H9 (cell line): ENCODE data around the gene MON2. TPM values are rescaled to one million over a fixed set of nuclear protein-coding genes. Genes with fewer than 3 reads are reported as not detected.

Experiments used
- DNase-seq: peaks from one replicate; pipeline ENCODE4 v3.0.0-alpha.2; 2017
- H2AFZ ChIP-seq: one replicate; pipeline ENCODE4 v1.6.1; 2013; ENCODE audit warnings: mild to moderate bottlenecking, low read length, control low read depth, moderate library complexity
- H2AK5ac ChIP-seq: 2 replicates; pipeline ENCODE4 v1.6.1; 2013; ENCODE audit warnings: low read length, control low read depth, mixed read lengths; ENCODE audit not compliant: insufficient read length
- H2BK120ac ChIP-seq: one replicate; pipeline ENCODE4 v1.6.1; 2013; ENCODE audit warnings: low read depth, mild to moderate bottlenecking, low read length, control low read depth, inconsistent platforms; ENCODE audit not compliant: poor library complexity, severe bottlenecking
- H2BK12ac ChIP-seq: 2 replicates; pipeline ENCODE4 v1.6.1; 2013; ENCODE audit warnings: low read length, control low read depth, mixed read lengths, low read depth; ENCODE audit not compliant: insufficient read length
- H2BK15ac ChIP-seq: 2 replicates; pipeline ENCODE4 v1.6.1; 2013; ENCODE audit warnings: low read depth, low read length, control low read depth
- H2BK20ac ChIP-seq: one replicate; pipeline ENCODE4 v1.6.1; 2013; ENCODE audit warnings: low read depth, mild to moderate bottlenecking, low read length, control low read depth, inconsistent platforms; ENCODE audit not compliant: poor library complexity, severe bottlenecking
- H2BK5ac ChIP-seq: 2 replicates; pipeline ENCODE4 v1.6.1; 2013; ENCODE audit warnings: low read length, control low read depth, mixed read lengths; ENCODE audit not compliant: insufficient read length
- H3K14ac ChIP-seq: 2 replicates; pipeline ENCODE4 v1.6.1; 2013; ENCODE audit warnings: low read length, control low read depth; ENCODE audit not compliant: insufficient read depth
- H3K18ac ChIP-seq: 2 replicates; pipeline ENCODE4 v1.6.1; 2013; ENCODE audit warnings: low read depth, mild to moderate bottlenecking, mixed read lengths, low read length, control low read depth; ENCODE audit not compliant: insufficient read length
- H3K23ac ChIP-seq: 2 replicates; pipeline ENCODE4 v1.6.1; 2013; ENCODE audit warnings: low read length, control low read depth, mixed read lengths, low read depth; ENCODE audit not compliant: insufficient read length
- H3K23me2 ChIP-seq: 2 replicates; pipeline ENCODE4 v1.6.1; 2013; ENCODE audit warnings: low read depth, mild to moderate bottlenecking, mixed read lengths, low read length, control low read depth; ENCODE audit not compliant: insufficient read length, poor library complexity, severe bottlenecking
- H3K27ac ChIP-seq: 2 replicates; pipeline ENCODE4 v1.5.1; 2013; ENCODE audit warnings: low read length, control low read depth, mixed read lengths, low read depth; ENCODE audit not compliant: insufficient read length
- H3K27me3 ChIP-seq: 2 replicates; pipeline ENCODE4 v1.6.1; 2013; ENCODE audit warnings: low read length, control low read depth, inconsistent platforms; ENCODE audit not compliant: insufficient read depth
- H3K4ac ChIP-seq: 2 replicates; pipeline ENCODE4 v1.6.1; 2013; ENCODE audit warnings: low read depth, mild to moderate bottlenecking, control low read depth, inconsistent platforms, low read length, moderate library complexity
- H3K4me1 ChIP-seq: 2 replicates; pipeline ENCODE4 v1.6.1; 2013; ENCODE audit warnings: low read length, control low read depth, inconsistent platforms; ENCODE audit not compliant: insufficient read depth
- H3K4me2 ChIP-seq: 2 replicates; pipeline ENCODE4 v1.6.1; 2013; ENCODE audit warnings: low read length, control low read depth, mixed read lengths; ENCODE audit not compliant: insufficient read length, insufficient read depth
- H3K56ac ChIP-seq: 2 replicates; pipeline ENCODE4 v1.6.1; 2013; ENCODE audit warnings: low read depth, mild to moderate bottlenecking, mixed read lengths, low read length, control low read depth; ENCODE audit not compliant: insufficient read length
- H3K79me1 ChIP-seq: 2 replicates; pipeline ENCODE4 v1.6.1; 2013; ENCODE audit warnings: low read depth, mild to moderate bottlenecking, moderate library complexity, low read length, control low read depth, inconsistent platforms; ENCODE audit not compliant: insufficient read depth, poor library complexity, severe bottlenecking
- H3K79me2 ChIP-seq: 2 replicates; pipeline ENCODE4 v1.6.1; 2013; ENCODE audit warnings: low read length, control low read depth, inconsistent platforms; ENCODE audit not compliant: insufficient read depth
- H3K9ac ChIP-seq: 2 replicates; pipeline ENCODE4 v1.6.1; 2013; ENCODE audit warnings: low read length, control low read depth, mixed read lengths; ENCODE audit not compliant: insufficient read length; ENCODE audit errors: extremely low read depth
- H3K9me3 ChIP-seq: one replicate; pipeline ENCODE4 v1.6.1; 2013; ENCODE audit warnings: low read depth, low read length, inconsistent platforms; ENCODE audit not compliant: control insufficient read depth
- H3T11ph ChIP-seq: one replicate; pipeline ENCODE4 v1.6.1; 2013; ENCODE audit warnings: mild to moderate bottlenecking, low read length, control low read depth, inconsistent platforms
- H4K20me1 ChIP-seq: one replicate; pipeline ENCODE4 v1.6.1; 2013; ENCODE audit not compliant: control insufficient read depth, insufficient read length, insufficient read depth
- H4K5ac ChIP-seq: 2 replicates; pipeline ENCODE4 v1.6.1; 2013; ENCODE audit warnings: low read depth, mild to moderate bottlenecking, mixed read lengths, low read length, control low read depth; ENCODE audit not compliant: insufficient read length
- H4K8ac ChIP-seq: replicated peaks from 2 replicates; pipeline ENCODE4 v1.6.1; 2013; ENCODE audit warnings: low read length, control low read depth, mixed read lengths, low read depth; ENCODE audit not compliant: insufficient read length
- H4K91ac ChIP-seq: 2 replicates; pipeline ENCODE4 v1.6.1; 2013; ENCODE audit warnings: low read depth, mild to moderate bottlenecking, moderate library complexity, mixed read lengths, low read length, control low read depth; ENCODE audit not compliant: insufficient read length
- H3K27ac Mint-ChIP-seq, 3 experiments: 2 replicates in 2 of 3; 3 replicates in 1 of 3; pipeline ENCODE4 v1.8.0; 2020 to 2021; ENCODE audit warnings: mixed read lengths in 3 of 3, mild to moderate bottlenecking in 1 of 3, moderate library complexity in 1 of 3
- H3K27me3 Mint-ChIP-seq: 2 replicates; pipeline ENCODE4 v1.8.0; 2021; ENCODE audit warnings: low read depth, mild to moderate bottlenecking, moderate library complexity, mixed read lengths
- H3K36me3 Mint-ChIP-seq, 3 experiments: 2 replicates in 2 of 3; 3 replicates in 1 of 3; pipeline ENCODE4 v1.8.0; 2020 to 2021; ENCODE audit warnings: low read depth in 3 of 3, mixed read lengths in 3 of 3; ENCODE audit not compliant: insufficient read depth in 1 of 3
- H3K4me1 Mint-ChIP-seq, 2 experiments: 2 replicates each; pipeline ENCODE4 v1.8.0; 2020; ENCODE audit warnings: mixed read lengths in 2 of 2
- H3K4me3 Mint-ChIP-seq, 2 experiments: 2 replicates in 1 of 2; 3 replicates in 1 of 2; pipeline ENCODE4 v1.8.0; 2020 to 2021; ENCODE audit warnings: mild to moderate bottlenecking in 2 of 2, mixed read lengths in 2 of 2, moderate library complexity in 1 of 2
- H3K9me3 Mint-ChIP-seq, 2 experiments: 2 replicates in 1 of 2; 3 replicates in 1 of 2; pipeline ENCODE4 v1.8.0; 2020; ENCODE audit warnings: mild to moderate bottlenecking in 2 of 2, mixed read lengths in 2 of 2, moderate library complexity in 1 of 2
- WGBS: extraction: QIAGEN DNeasy Blood & Tissue Kit; methylation state at CpG from one replicate; pipeline ENCODE4 v1.1.7; 2013; ENCODE audit warnings: missing lambda C conversion rate, low lambda C conversion rate, mixed read lengths; ENCODE audit not compliant: insufficient read length; ENCODE audit errors: extremely low coverage; 5-methylcytosine and 5-hydroxymethylcytosine counted together
- total RNA-seq: library from RNA; stranded (reverse); gene quantifications from 2 replicates; pipeline ENCODE4 v1.2.1, GENCODE V29; 2021
- TF ChIP-seq, protein P1 (sequence below): fragments of 200-600 bp; sonication (generic); conservative IDR thresholded peaks from 3 replicates; pipeline ENCODE4 v1.8.0; 2021; ENCODE audit warnings: antibody characterized with exemption, mild to moderate bottlenecking

Gene MON2
- total RNA-seq, 1 experiment from 2014 or later: 21.9 TPM

DNA sequence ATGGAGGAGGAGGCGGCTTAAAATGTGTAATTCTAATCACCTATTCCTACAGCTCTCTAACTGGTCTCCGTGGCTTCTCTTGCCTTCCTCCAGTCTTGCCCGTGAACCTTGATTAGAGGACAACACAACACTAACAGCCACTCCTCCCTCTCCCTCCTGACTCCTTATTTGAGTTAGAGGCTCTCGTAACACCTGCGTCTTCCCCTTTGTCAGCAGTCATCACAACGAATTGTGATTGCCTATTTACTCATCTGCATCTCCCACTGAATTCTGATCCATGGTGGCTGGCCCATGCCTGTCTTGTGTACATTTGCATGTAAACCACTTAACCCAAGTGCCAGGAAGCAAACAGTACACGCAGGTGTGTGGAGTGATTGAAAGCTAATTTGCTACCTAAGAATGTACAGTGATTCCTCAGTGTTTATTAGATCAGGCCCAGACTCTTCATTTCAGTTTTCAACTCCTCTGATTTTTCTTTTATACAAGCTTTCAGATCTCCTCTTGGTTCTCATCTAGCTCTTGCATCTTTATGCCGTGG lies 154.5 kb downstream of the MON2 start:
- Histone ChIP-seq H3K27me3 (no peaks in the 10 kb centered on the region), H3K23me2 (no peaks in the 10 kb centered on the region), H2BK12ac (no peak overlapping the region), H3K9ac (no peak overlapping the region), H3K56ac (no peak overlapping the region), H3K23ac (no peak overlapping the region), H3K79me2 (no peaks in the 10 kb centered on the region), H2BK15ac (no peak overlapping the region), H3K4me2 (no peak overlapping the region), H2AFZ (no peak overlapping the region), H2BK5ac (no peak overlapping the region), H3K27ac (no peak overlapping the region), H2BK120ac (no peak overlapping the region), H2AK5ac (no peak overlapping the region), H3K4ac (no peak overlapping the region), H3K18ac (no peak overlapping the region), H4K91ac (no peak overlapping the region), H3K9me3 (no peaks in the 10 kb centered on the region), H3K79me1 (no peaks in the 10 kb centered on the region), H4K20me1 (no peaks in the 10 kb centered on the region), H3K4me1 (peaks cover 4% of the 10 kb centered on the region; the same call in 1 of the 2 replicates), H4K5ac (no peak overlapping the region), H2BK20ac (no peak overlapping the region), H3K14ac (no peak overlapping the region), H4K8ac (no peak overlapping the region), H3T11ph (no peak overlapping the region)
- Mint-ChIP-seq H3K9me3 (no peaks in the 10 kb centered on the region), H3K27me3 (peaks cover 10% of the 10 kb centered on the region), H3K4me1 (peaks cover 40 to 41% of the 10 kb centered on the region in 2 experiments), H3K27ac (no peak overlapping the region), H3K36me3 (0 out of 7 replicates have a peak, but pooled peaks cover 0 to 1% (median 0%) of the 10 kb centered on the region in 3 experiments), H3K4me3 (no peak overlapping the region)
- no CpG with 5 or more reads among the region's 8 CpGs for WGBS
- TF ChIP-seq, protein P1, sequence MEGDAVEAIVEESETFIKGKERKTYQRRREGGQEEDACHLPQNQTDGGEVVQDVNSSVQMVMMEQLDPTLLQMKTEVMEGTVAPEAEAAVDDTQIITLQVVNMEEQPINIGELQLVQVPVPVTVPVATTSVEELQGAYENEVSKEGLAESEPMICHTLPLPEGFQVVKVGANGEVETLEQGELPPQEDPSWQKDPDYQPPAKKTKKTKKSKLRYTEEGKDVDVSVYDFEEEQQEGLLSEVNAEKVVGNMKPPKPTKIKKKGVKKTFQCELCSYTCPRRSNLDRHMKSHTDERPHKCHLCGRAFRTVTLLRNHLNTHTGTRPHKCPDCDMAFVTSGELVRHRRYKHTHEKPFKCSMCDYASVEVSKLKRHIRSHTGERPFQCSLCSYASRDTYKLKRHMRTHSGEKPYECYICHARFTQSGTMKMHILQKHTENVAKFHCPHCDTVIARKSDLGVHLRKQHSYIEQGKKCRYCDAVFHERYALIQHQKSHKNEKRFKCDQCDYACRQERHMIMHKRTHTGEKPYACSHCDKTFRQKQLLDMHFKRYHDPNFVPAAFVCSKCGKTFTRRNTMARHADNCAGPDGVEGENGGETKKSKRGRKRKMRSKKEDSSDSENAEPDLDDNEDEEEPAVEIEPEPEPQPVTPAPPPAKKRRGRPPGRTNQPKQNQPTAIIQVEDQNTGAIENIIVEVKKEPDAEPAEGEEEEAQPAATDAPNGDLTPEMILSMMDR: no peak
- DNase-seq: no peak
